ENCODE data around the gene CGB7. TPM values are rescaled to one million over a fixed set of nuclear protein-coding genes. Genes with fewer than 3 reads are reported as not detected.

Gene CGB7
- total and polyA plus RNA-seq, 2 donors (not counting 3 experiments of a cell fraction or from before 2014, with no cell fraction given), result 0.41 to 0.42 TPM

GRCh38 chr19:49067554-49067953 lies 10.0 kb upstream of the CGB7 start:
- POLR2A ChIA-PET, result no interaction called here
- dilution Hi-C loops (cut with MboI; ENCODE audit: extremely low pct_ligation_motif_present, low sequenced_read_pairs), result no loop called here

More at GRCh38 chr19:49067554-49067953, 10.0 kb upstream of the CGB7 start:
- Histone ChIP-seq H3K4me2 (ENCODE audit: insufficient read depth, low read length) (no peak overlapping the region), H3K4me1 (ENCODE audit: control insufficient read depth, extremely low read depth, insufficient read depth, low read length) (no peaks in the 10 kb centered on the region), H3K27ac (ENCODE audit: insufficient read depth, low read depth, low read length) (no peak overlapping the region), H3K4me3 (replicated peaks in 1 of 3; ENCODE audit: insufficient read depth in 1 of 3, low read depth in 1 of 3, low read length in 3 of 3) (no peak overlapping the region), H3K36me3 (ENCODE audit: control insufficient read depth in 2 of 2, extremely low read depth in 1 of 2, insufficient read depth in 2 of 2, low read length in 2 of 2) (no peaks in the 10 kb centered on the region), H2AFZ (ENCODE audit: low read depth, low read length) (no peak overlapping the region), H3K27me3 (ENCODE audit: control insufficient read depth in 2 of 2, insufficient read depth in 2 of 2, low read length in 2 of 2) (peaks cover 42 to 47% of the 10 kb centered on the region in 2 experiments), H3K9me1 (replicated peaks; ENCODE audit: control insufficient read depth, extremely low read depth, insufficient read depth, low read length) (no peaks in the 10 kb centered on the region), H3K9me3 (replicated peaks; ENCODE audit: control insufficient read depth, insufficient read depth, low read length) (no peaks in the 10 kb centered on the region), H3K9ac (replicated peaks; ENCODE audit: extremely low read depth, insufficient read depth, low read length) (no peak overlapping the region), H3K79me2 (ENCODE audit: control insufficient read depth, insufficient read depth, low read length) (no peaks in the 10 kb centered on the region), H4K20me1 (replicated peaks; ENCODE audit: control insufficient read depth, extremely low read depth, insufficient read depth, low read length) (no peaks in the 10 kb centered on the region)
- no TSS peak for BruUV-seq (replicated peaks)
- CTCF ChIA-PET, result interaction anchor here (0.7 to 1.4 kb wide), 3 partner anchors 8 to 30 kb away, joined by 3 to 7 read pairs (median 4); partner anchors contain the start of gene CGB7
- FAIRE-seq (no peak), DNase-seq (ENCODE audit: low read depth, low spot score) (no peak)
- intact Hi-C loops (cut with micrococcal nuclease), result loop anchor here (1.0 kb wide), 1 partner anchor 10 kb away; the partner anchor contains the start of gene CGB7
- TF ChIP-seq POLR2AphosphoS5 (IDR thresholded peaks at IDR 0.05; ENCODE audit: insufficient read depth, low read depth, low read length) (no peak), MYC (IDR thresholded peaks at IDR 0.05; ENCODE audit: low read depth, low read length) (no peak), EZH2 (IDR thresholded peaks at IDR 0.05; ENCODE audit: borderline replicate concordance, low read depth, low read length, severe bottlenecking) (no peak), POLR2A (IDR thresholded peaks at IDR 0.05; ENCODE audit: low read depth, low read length) (no peak), FOS (IDR thresholded peaks at IDR 0.05; ENCODE audit: borderline replicate concordance, insufficient read depth, low read length) (no peak), MAX (IDR thresholded peaks at IDR 0.05; ENCODE audit: insufficient read depth, insufficient read length) (no peak), GATA2 (IDR thresholded peaks at IDR 0.05; ENCODE audit: insufficient read depth, insufficient read length, low read depth, low read length) (no peak), JUN (IDR thresholded peaks at IDR 0.05; ENCODE audit: borderline replicate concordance, insufficient read depth, insufficient read length, low read depth) (no peak)
- TF ChIP-seq, protein P1, sequence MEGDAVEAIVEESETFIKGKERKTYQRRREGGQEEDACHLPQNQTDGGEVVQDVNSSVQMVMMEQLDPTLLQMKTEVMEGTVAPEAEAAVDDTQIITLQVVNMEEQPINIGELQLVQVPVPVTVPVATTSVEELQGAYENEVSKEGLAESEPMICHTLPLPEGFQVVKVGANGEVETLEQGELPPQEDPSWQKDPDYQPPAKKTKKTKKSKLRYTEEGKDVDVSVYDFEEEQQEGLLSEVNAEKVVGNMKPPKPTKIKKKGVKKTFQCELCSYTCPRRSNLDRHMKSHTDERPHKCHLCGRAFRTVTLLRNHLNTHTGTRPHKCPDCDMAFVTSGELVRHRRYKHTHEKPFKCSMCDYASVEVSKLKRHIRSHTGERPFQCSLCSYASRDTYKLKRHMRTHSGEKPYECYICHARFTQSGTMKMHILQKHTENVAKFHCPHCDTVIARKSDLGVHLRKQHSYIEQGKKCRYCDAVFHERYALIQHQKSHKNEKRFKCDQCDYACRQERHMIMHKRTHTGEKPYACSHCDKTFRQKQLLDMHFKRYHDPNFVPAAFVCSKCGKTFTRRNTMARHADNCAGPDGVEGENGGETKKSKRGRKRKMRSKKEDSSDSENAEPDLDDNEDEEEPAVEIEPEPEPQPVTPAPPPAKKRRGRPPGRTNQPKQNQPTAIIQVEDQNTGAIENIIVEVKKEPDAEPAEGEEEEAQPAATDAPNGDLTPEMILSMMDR (IDR thresholded peaks at IDR 0.05; ENCODE audit: extremely low read depth in 1 of 2, insufficient read depth in 1 of 2, low read depth in 1 of 2, low read length in 2 of 2), result no peak

Data from endothelial cell of umbilical vein (primary cell).